Ishikawa (cell line): ENCODE data around the gene RNF4.

ENCODE experiments used
- CEBPB ChIP-seq: IDR thresholded peaks from 2 replicates; pipeline ENCODE4 v1.6.1; 2012
- CREB1 ChIP-seq: IDR thresholded peaks from 2 replicates; pipeline ENCODE4 v1.6.1; 2012; ENCODE audit warnings: low read depth
- EGR1 ChIP-seq: IDR thresholded peaks from 2 replicates; pipeline ENCODE4 v1.6.1; 2012
- EP300 ChIP-seq: IDR thresholded peaks from 2 replicates; pipeline ENCODE4 v1.6.1; 2012; ENCODE audit warnings: borderline replicate concordance
- FOXM1 ChIP-seq: IDR thresholded peaks from 2 replicates; pipeline ENCODE4 v1.6.1; 2012; ENCODE audit warnings: low read depth, borderline replicate concordance
- MAX ChIP-seq: IDR thresholded peaks from 2 replicates; pipeline ENCODE4 v1.6.1; 2012
- NFIC ChIP-seq: IDR thresholded peaks from 2 replicates; pipeline ENCODE4 v1.6.1; 2012
- RAD21 ChIP-seq: IDR thresholded peaks from 2 replicates; pipeline ENCODE4 v1.6.1; 2012; ENCODE audit warnings: low read depth
- TAF1 ChIP-seq: IDR thresholded peaks from 2 replicates; pipeline ENCODE4 v1.6.1; 2012; ENCODE audit warnings: low read depth, mild to moderate bottlenecking
- TCF12 ChIP-seq: IDR thresholded peaks from 2 replicates; pipeline ENCODE4 v1.6.1; 2012; ENCODE audit warnings: low read depth
- TEAD4 ChIP-seq: IDR thresholded peaks from 2 replicates; pipeline ENCODE4 v1.6.1; 2012
- YY1 ChIP-seq: IDR thresholded peaks from 2 replicates; pipeline ENCODE4 v1.6.1; 2012; ENCODE audit warnings: low read depth
- ZBTB7A ChIP-seq: IDR thresholded peaks from 2 replicates; pipeline ENCODE4 v1.6.1; 2012; ENCODE audit warnings: low read depth
- TF ChIP-seq, protein P1 (sequence below): IDR thresholded peaks from 2 replicates; pipeline ENCODE4 v1.6.1; 2012
- TF ChIP-seq, protein P2 (sequence below): IDR thresholded peaks from 2 replicates; pipeline ENCODE4 v1.6.1; 2012; ENCODE audit warnings: low read depth, mild to moderate bottlenecking

Gene RNF4

GRCh38 chr4:2442175-2442993, 26.5 kb upstream of the RNF4 start:
- TF ChIP-seq, protein P1, sequence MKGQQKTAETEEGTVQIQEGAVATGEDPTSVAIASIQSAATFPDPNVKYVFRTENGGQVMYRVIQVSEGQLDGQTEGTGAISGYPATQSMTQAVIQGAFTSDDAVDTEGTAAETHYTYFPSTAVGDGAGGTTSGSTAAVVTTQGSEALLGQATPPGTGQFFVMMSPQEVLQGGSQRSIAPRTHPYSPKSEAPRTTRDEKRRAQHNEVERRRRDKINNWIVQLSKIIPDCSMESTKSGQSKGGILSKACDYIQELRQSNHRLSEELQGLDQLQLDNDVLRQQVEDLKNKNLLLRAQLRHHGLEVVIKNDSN, result no peak
- TF ChIP-seq FOXM1, result no peak
- TF ChIP-seq, protein P2, sequence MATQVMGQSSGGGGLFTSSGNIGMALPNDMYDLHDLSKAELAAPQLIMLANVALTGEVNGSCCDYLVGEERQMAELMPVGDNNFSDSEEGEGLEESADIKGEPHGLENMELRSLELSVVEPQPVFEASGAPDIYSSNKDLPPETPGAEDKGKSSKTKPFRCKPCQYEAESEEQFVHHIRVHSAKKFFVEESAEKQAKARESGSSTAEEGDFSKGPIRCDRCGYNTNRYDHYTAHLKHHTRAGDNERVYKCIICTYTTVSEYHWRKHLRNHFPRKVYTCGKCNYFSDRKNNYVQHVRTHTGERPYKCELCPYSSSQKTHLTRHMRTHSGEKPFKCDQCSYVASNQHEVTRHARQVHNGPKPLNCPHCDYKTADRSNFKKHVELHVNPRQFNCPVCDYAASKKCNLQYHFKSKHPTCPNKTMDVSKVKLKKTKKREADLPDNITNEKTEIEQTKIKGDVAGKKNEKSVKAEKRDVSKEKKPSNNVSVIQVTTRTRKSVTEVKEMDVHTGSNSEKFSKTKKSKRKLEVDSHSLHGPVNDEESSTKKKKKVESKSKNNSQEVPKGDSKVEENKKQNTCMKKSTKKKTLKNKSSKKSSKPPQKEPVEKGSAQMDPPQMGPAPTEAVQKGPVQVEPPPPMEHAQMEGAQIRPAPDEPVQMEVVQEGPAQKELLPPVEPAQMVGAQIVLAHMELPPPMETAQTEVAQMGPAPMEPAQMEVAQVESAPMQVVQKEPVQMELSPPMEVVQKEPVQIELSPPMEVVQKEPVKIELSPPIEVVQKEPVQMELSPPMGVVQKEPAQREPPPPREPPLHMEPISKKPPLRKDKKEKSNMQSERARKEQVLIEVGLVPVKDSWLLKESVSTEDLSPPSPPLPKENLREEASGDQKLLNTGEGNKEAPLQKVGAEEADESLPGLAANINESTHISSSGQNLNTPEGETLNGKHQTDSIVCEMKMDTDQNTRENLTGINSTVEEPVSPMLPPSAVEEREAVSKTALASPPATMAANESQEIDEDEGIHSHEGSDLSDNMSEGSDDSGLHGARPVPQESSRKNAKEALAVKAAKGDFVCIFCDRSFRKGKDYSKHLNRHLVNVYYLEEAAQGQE, result no peak
- no peak for TF ChIP-seq CREB1
- no peak for TF ChIP-seq TCF12
- TF ChIP-seq ZBTB7A, result no peak
- TF ChIP-seq EP300, result no peak
- TF ChIP-seq CEBPB, result no peak
- no peak for TF ChIP-seq TAF1
- TF ChIP-seq EGR1, result no peak
- no peak for TF ChIP-seq YY1
- TF ChIP-seq RAD21, result no peak
- TF ChIP-seq TEAD4, result no peak
- TF ChIP-seq NFIC, result no peak
- TF ChIP-seq MAX, result no peak

GRCh38 chr4:2443061-2443730, 25.7 kb upstream of the RNF4 start:
- TF ChIP-seq CEBPB (no peak), RAD21 (no peak)
- TF ChIP-seq, protein P2, result no peak

GRCh38 chr4:2443956-2444740, 24.8 kb upstream of the RNF4 start:
- TF ChIP-seq CEBPB (no peak), NFIC (no peak), ZBTB7A (no peak), RAD21 (no peak)

DNA sequence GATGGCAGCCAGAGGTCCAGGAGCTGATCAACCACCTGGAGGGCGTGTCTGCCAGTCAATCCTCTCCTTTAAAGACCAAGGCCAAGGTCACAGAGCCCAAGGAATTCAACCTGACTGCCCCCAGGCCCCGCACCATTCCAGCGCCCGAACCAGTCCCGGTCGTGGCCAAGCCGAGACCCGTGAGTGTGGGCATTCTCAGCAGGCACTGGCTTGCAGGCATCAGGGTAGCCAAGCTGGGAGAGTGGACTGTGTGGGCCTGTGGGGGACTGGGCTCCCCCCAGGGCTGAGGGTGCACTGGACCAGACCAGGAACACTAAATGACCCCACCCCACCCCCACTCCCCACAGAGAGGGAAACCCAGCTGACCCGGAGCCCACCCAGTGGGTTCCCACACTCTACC, 23.8 kb upstream of the RNF4 start:
- TF ChIP-seq FOXM1 (no peak), CREB1 (no peak), EP300 (no peak), CEBPB (no peak), TAF1 (no peak), YY1 (no peak), EGR1 (no peak), NFIC (no peak), TCF12 (no peak), ZBTB7A (no peak), TEAD4 (no peak), RAD21 (no peak), MAX (no peak)
- TF ChIP-seq, protein P1, result no peak
- TF ChIP-seq, protein P2, result no peak
